NB4 (cell line): ENCODE data around the gene HDAC1.

Source experiments
- CTCF ChIP-seq: IDR thresholded peaks from one replicate; pipeline ENCODE4 v1.5.1; 2012; ENCODE audit warnings: low read depth, low read length
- MYC ChIP-seq: IDR thresholded peaks from 2 replicates; pipeline ENCODE4 v1.6.1; 2011; ENCODE audit warnings: low read depth, low read length

DNA sequence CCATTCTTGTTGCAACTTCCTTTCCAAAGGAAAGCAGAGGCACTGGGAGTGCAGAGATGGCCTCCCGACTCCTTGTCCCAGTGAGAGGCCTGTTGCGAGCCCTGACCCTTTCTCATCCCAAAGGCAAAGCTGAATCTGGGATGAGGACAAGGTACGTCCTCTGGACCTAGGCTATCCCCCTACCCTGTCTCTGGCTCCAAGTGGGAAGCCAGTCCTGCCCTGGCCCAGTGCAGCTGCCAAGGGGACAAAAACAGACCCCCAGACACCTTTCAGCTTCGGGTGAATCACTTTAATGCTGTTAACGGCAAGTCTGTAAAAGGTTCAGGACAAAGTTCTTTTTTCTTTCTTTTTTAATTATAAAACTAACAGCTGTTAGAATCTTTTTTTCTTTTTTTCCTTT lies 73.0 kb downstream of the HDAC1 start:
- TF ChIP-seq CTCF: no peak
- TF ChIP-seq MYC: no peak
